ENCODE results near the gene GNPTAB.
"Not testable (repeated sequence)": the region's sequence is repeated elsewhere in the genome, so short reads cannot be mapped to it uniquely, and the experiment has no call there.

The GNPTAB gene

GRCh38 chr12:101759396-101760047 lies 71.2 kb downstream of the GNPTAB start:
- ATAC-seq, result no peak
- H3K27ac Mint-ChIP-seq, result no peak overlapping the region

GRCh38 chr12:101750152-101750551 lies 80.6 kb downstream of the GNPTAB start:
- Mint-ChIP-seq H3K27me3 (no peaks in the 10 kb centered on the region), H3K36me3 (ENCODE audit: low read depth) (peaks cover 47% of the 10 kb centered on the region), H3K9me3 (no peaks in the 10 kb centered on the region), H3K4me3 (no peak overlapping the region), H3K27ac (no peak overlapping the region), H3K4me1 (no peaks in the 10 kb centered on the region)
- DNase-seq, result no peak
- ATAC-seq, result no peak

More at GRCh38 chr12:101759396-101760047, 71.2 kb downstream of the GNPTAB start:
- Mint-ChIP-seq H3K9me3 (no peaks in the 10 kb centered on the region), H3K4me3 (no peak overlapping the region), H3K4me1 (peaks cover 3% of the 10 kb centered on the region), H3K27me3 (no peaks in the 10 kb centered on the region), H3K36me3 (ENCODE audit: low read depth) (peaks cover 31% of the 10 kb centered on the region)
- DNase-seq, result no peak

DNA sequence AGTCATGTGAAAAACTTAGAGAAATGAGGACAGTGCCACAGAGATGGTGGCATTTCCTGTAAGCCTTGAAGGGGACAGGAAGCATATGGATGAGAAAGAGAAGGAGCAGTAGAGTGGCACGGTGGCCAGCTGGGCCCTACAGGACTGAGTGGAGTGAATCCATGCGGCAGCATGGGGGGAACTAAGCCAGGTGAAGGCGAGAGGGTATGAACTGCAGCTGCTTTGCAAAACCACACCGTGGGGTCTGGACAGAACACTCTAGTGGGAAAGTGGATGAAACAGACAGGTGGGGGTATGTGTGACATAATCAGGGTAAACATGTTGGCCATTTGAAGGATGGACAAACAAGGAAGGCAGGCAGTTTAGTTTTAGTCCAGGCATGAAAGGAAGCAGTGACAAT lies 81.1 kb downstream of the GNPTAB start:
- no peak for DNase-seq
- no peaks in the 10 kb centered on the region for H3K27me3 Mint-ChIP-seq
- no peaks in the 10 kb centered on the region for H3K4me1 Mint-ChIP-seq
- no peak for ATAC-seq
- no peak overlapping the region for H3K4me3 Mint-ChIP-seq
- H3K27ac Mint-ChIP-seq, result no peak overlapping the region
- H3K9me3 Mint-ChIP-seq, result no peaks in the 10 kb centered on the region
- peaks cover 47% of the 10 kb centered on the region for H3K36me3 Mint-ChIP-seq (ENCODE audit: low read depth)

- DNase-seq, result no peak
- H3K4me1 Mint-ChIP-seq, result peaks cover 3% of the 10 kb centered on the region
- peaks cover 46% of the 10 kb centered on the region for H3K36me3 Mint-ChIP-seq (ENCODE audit: low read depth)
- H3K27me3 Mint-ChIP-seq, result no peaks in the 10 kb centered on the region
- no peaks in the 10 kb centered on the region for H3K9me3 Mint-ChIP-seq
- ATAC-seq, result no peak
- no peak overlapping the region for H3K27ac Mint-ChIP-seq
- H3K4me3 Mint-ChIP-seq, result no peak overlapping the region
Observed at GRCh38 chr12:101748907-101749306, 81.9 kb downstream of the GNPTAB start.

DNA sequence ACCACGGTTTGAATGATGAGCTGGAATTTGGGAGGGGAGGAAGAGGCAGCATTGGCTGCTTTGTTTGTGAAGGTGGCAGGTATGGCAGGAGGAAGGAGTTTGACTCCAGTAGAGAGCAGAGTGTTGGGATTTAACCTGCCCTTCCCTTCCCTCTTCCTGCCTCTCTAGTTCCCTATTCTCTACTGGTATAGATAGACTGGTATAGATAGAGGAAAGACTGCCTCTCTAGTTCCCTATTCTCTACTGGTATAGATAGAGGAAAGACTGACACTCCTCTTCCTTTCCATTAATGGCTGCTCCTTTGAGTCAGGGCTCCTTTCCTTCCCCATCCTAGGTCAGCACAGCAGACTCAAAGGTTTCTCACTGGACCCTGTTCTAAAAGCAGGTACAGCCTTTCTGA lies 83.1 kb downstream of the GNPTAB start:
- Mint-ChIP-seq H3K4me3 (no peak overlapping the region), H3K4me1 (peaks cover 12% of the 10 kb centered on the region), H3K9me3 (no peaks in the 10 kb centered on the region), H3K36me3 (ENCODE audit: low read depth) (peaks cover 41% of the 10 kb centered on the region), H3K27me3 (no peaks in the 10 kb centered on the region), H3K27ac (no peak overlapping the region)
- ATAC-seq (no peak), DNase-seq (no peak)

DNA sequence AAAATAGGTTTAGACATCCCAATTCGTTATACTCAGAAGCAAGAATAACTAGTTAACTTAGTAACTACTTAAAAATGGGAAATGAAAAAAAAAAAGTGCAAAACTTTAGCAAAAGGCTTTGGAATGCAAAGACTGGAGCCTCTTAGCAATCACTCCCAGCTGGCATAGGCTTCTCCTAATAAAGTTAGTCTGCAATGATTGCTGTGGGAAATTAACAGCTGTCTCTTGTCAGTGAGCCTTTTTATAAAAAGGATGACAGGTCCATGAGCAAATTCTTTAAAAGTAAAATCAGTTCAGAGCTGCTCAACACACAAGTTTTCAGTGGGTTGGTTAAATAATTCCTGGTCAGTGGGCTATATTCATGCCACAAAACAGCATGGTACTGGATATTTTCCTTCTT lies 84.1 kb downstream of the GNPTAB start:
- no peak for ATAC-seq
- Mint-ChIP-seq H3K4me1 (peaks cover 15% of the 10 kb centered on the region), H3K36me3 (ENCODE audit: low read depth) (peaks cover 42% of the 10 kb centered on the region), H3K4me3 (no peak overlapping the region), H3K27ac (no peak overlapping the region), H3K9me3 (no peaks in the 10 kb centered on the region), H3K27me3 (no peaks in the 10 kb centered on the region)
- DNase-seq, result no peak

DNA sequence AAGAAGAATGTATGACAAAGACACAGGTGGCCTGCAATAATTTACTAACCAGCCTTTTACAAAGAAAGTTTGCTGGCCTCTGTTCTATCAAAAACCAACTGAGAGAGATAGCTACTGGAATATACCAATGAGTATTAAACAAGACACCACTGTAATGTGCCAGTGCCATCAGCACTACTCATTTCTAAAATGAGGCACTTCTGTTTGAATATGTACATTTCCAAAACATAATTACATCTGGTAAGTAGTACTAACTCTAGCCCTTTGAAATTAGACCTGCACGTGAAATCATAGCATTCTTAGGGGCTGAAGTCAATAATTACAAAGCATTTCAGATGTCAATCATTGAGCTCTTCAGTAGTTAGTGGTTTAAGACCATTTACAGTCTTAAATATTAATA lies 84.6 kb downstream of the GNPTAB start:
- ATAC-seq (no peak), DNase-seq (no peak)
- Mint-ChIP-seq H3K4me1 (peaks cover 15% of the 10 kb centered on the region), H3K36me3 (ENCODE audit: low read depth) (peaks cover 41% of the 10 kb centered on the region), H3K27ac (no peak overlapping the region), H3K9me3 (no peaks in the 10 kb centered on the region), H3K27me3 (no peaks in the 10 kb centered on the region), H3K4me3 (no peak overlapping the region)

- no peaks in the 10 kb centered on the region for H3K27me3 Mint-ChIP-seq
- DNase-seq (no peak), ATAC-seq (no peak)
- no peaks in the 10 kb centered on the region for H3K9me3 Mint-ChIP-seq
- no peak overlapping the region for H3K27ac Mint-ChIP-seq
- H3K36me3 Mint-ChIP-seq (ENCODE audit: low read depth), result peaks cover 39% of the 10 kb centered on the region
- H3K4me3 Mint-ChIP-seq, result no peak overlapping the region
- peaks cover 15% of the 10 kb centered on the region for H3K4me1 Mint-ChIP-seq
Observed at GRCh38 chr12:101745481-101745880, 85.3 kb downstream of the GNPTAB start.

GRCh38 chr12:101743724-101744472 lies 86.9 kb downstream of the GNPTAB start:
- Mint-ChIP-seq H3K9me3 (no peaks in the 10 kb centered on the region), H3K4me3 (no peak overlapping the region), H3K27ac (peak overlapping the region; percentile 5), H3K27me3 (no peaks in the 10 kb centered on the region), H3K4me1 (peaks cover 15% of the 10 kb centered on the region), H3K36me3 (ENCODE audit: low read depth) (peaks cover 32% of the 10 kb centered on the region)
- ATAC-seq (peak; percentile 49), DNase-seq (no peak)

GRCh38 chr12:101743242-101743641 lies 87.5 kb downstream of the GNPTAB start:
- no peak for DNase-seq
- Mint-ChIP-seq H3K4me1 (peaks cover 15% of the 10 kb centered on the region), H3K4me3 (no peak overlapping the region), H3K27ac (no peak overlapping the region), H3K36me3 (ENCODE audit: low read depth) (peaks cover 30% of the 10 kb centered on the region), H3K27me3 (no peaks in the 10 kb centered on the region), H3K9me3 (no peaks in the 10 kb centered on the region)
- no peak for ATAC-seq

DNA sequence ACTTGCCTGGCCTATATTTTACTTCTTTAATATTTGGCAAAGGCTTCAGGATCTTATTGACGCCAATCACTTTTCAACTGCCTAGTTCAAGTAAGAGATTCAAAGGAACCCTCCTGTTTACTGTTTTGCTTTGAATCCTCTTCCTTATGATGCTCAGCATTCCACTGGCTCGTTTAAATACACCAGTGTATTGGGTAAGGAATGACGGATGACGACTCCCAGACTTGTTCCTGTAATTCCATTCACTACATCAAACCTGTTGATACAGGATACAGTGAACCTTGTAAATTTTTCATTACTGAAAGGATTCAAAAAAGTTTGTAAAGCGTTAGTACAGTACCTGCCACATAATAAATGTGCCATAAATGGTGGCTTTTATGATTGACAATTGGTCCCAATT lies 89.8 kb downstream of the GNPTAB start:
- peaks cover 15% of the 10 kb centered on the region for H3K4me1 Mint-ChIP-seq
- H3K4me3 Mint-ChIP-seq, result no peak overlapping the region
- H3K36me3 Mint-ChIP-seq (ENCODE audit: low read depth), result peaks cover 24% of the 10 kb centered on the region
- H3K27me3 Mint-ChIP-seq, result no peaks in the 10 kb centered on the region
- H3K9me3 Mint-ChIP-seq, result no peaks in the 10 kb centered on the region
- ATAC-seq (no peak), DNase-seq (no peak)
- H3K27ac Mint-ChIP-seq, result no peak overlapping the region

DNA sequence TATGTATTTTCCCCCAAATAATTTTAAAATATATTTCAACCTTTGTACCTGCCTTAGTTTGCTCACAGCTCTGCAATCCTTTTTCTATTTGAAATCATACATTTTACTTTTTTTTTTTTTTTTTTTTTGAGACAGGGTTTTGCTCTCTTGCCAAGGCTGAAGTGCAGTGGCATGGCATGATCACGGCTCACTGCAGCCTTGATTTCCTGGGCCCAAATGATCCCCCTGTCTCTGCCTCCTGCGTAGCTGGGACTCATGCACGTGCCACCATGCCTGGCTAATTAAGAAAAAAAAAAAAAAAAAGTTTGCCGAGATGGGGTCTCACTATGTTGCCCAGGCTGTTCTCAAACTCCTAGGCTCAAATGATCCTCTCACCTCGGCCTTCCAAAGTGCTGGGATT lies 90.2 kb downstream of the GNPTAB start:
- no peaks in the 10 kb centered on the region for H3K9me3 Mint-ChIP-seq
- no peak overlapping the region for H3K27ac Mint-ChIP-seq
- peaks cover 15% of the 10 kb centered on the region for H3K4me1 Mint-ChIP-seq
- DNase-seq (no peak), ATAC-seq (no peak)
- no peaks in the 10 kb centered on the region for H3K27me3 Mint-ChIP-seq
- no peak overlapping the region for H3K4me3 Mint-ChIP-seq
- H3K36me3 Mint-ChIP-seq (ENCODE audit: low read depth), result peaks cover 24% of the 10 kb centered on the region

DNA sequence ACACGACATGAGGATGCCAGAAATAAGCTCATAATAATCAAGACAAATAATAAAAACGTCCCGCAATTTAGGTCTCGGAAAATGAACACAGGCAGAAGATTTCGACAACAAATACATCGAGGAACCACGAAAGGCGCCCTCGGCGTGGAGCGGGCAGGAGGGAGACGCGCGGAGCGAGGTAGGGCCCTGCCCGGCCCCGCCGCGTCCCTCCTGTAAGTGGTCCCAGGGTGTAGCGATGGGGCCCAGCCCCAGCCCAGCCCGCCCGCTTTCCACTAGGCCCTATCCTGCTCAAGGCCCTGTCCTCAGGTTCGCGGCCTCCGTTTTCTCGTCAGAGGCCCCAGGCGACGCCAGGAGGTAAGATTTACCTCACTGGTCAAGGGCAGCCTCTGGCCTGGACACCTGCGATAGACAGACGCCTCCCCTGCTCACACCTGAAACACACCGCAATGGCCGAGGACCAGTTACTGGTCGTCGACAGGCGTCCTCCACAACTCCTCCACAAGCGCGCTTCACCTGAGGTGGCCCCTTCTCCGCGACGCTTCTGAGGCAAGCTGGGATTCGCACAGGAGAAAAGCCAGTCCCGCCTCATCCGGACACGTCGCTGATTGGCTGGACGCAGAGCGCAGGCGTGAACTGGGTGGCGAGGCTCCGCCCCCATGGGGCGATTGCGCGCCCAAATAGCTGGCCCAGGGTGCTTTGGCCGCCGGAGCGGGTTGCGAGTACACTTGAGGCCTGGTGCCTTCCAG lies 91.7 kb downstream of the GNPTAB start, which contains the start of gene SYCP3:
Gene SYCP3, minus strand, starts transcription at position 543 of the 746 bp plus-strand sequence. CDS start 1,527 bp downstream, outside the sequence.
- no peaks in the 10 kb centered on the region for H3K9me3 Mint-ChIP-seq
- H3K4me1 Mint-ChIP-seq, result peaks cover 13% of the 10 kb centered on the region
- no peak within 1 kb of the TSS for H3K4me3 Mint-ChIP-seq
- peaks cover 15% of the 10 kb centered on the region for H3K36me3 Mint-ChIP-seq (ENCODE audit: low read depth)
- H3K27me3 Mint-ChIP-seq, result no peaks in the 10 kb centered on the region
- no peak for ATAC-seq
- DNase-seq, result no peak
- H3K27ac Mint-ChIP-seq, result no peak within 1 kb of the TSS

GRCh38 chr12:101737476-101737875 lies 93.3 kb downstream of the GNPTAB start:
- Mint-ChIP-seq H3K9me3 (no peaks in the 10 kb centered on the region), H3K4me1 (peaks cover 1% of the 10 kb centered on the region), H3K36me3 (ENCODE audit: low read depth) (peaks cover 11% of the 10 kb centered on the region), H3K27me3 (no peaks in the 10 kb centered on the region), H3K4me3 (no peak overlapping the region), H3K27ac (no peak overlapping the region)
- no peak for ATAC-seq
- DNase-seq, result no peak

DNA sequence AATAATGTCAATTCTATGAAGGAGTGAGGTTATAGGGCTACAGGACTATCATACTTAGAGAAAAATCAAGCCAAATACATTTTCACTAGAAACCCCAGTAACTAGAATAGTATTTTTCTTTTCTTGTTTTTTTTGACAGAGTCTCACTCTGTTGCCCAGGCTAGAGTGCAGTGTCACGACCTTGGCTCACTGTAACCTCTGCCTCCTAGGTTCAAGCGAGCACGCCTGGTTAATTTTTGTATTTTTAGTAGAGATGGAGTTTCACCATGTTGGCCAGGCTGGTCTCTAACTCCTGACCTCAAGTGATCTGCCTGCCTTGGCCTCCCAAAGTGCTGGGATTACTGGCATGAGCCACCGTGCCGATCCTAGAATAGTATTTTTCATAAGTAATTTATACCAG lies 96.3 kb downstream of the GNPTAB start:
- not testable (repeated sequence) for H3K9me3 Mint-ChIP-seq; ATAC-seq; H3K27ac Mint-ChIP-seq; H3K36me3 Mint-ChIP-seq (ENCODE audit: low read depth); H3K4me3 Mint-ChIP-seq; DNase-seq; H3K4me1 Mint-ChIP-seq; H3K27me3 Mint-ChIP-seq

All from activated naive CD8-positive, alpha-beta T cell treated with anti-CD3 and anti-CD28 coated beads, Interleukin-2, amount 50 U/mL, for 24 hours (primary cell).